GM12872 (cell line): ENCODE data around the gene PRDM4.

Experiments
- CTCF ChIP-seq: IDR thresholded peaks from 3 replicates; pipeline ENCODE4 v1.5.1; 2011; ENCODE audit warnings: low read depth, mild to moderate bottlenecking, low read length, moderate library complexity; ENCODE audit not compliant: insufficient read depth

PRDM4 gene

GRCh38 chr12:107791465-107792089, 30.6 kb upstream of the PRDM4 start:
- no peak for TF ChIP-seq CTCF

- no peak for TF ChIP-seq CTCF
Measured at GRCh38 chr12:107788690-107789458, 27.9 kb upstream of the PRDM4 start.

- TF ChIP-seq CTCF = no peak
Measured at GRCh38 chr12:107788281-107788680, 27.3 kb upstream of the PRDM4 start.

GRCh38 chr12:107783406-107784376, 22.8 kb upstream of the PRDM4 start:
- no peak for TF ChIP-seq CTCF

GRCh38 chr12:107782067-107782466, 21.1 kb upstream of the PRDM4 start:
- no peak for TF ChIP-seq CTCF

- no peak for TF ChIP-seq CTCF
Measured at GRCh38 chr12:107780298-107780697, 19.4 kb upstream of the PRDM4 start.
